8988T (cell line): ENCODE results near the gene F10.
"Not testable (repeated sequence)": the region's sequence is repeated elsewhere in the genome, so short reads cannot be mapped to it uniquely, and the experiment has no call there.

Experiments used
- DNase-seq: peaks from one replicate; pipeline ENCODE4 v3.0.0; 2011

The F10 gene

GRCh38 chr13:113102727-113103126, 19.9 kb upstream of the F10 start:
- DNase-seq: no peak

GRCh38 chr13:113103646-113104045, 19.0 kb upstream of the F10 start:
- no peak for DNase-seq

- no peak for DNase-seq
These were observed 17.3 kb upstream of the F10 start, which contains the start of gene F7 for GRCh38 chr13:113105032-113105920. Gene F7, plus strand, starts transcription at chr13:113105791. Its CDS starts 51 bp downstream, at chr13:113105842.

- DNase-seq: no peak
These were observed 16.6 kb upstream of the F10 start for GRCh38 chr13:113105921-113106452.

- no peak for DNase-seq
These were observed 15.8 kb upstream of the F10 start for GRCh38 chr13:113106711-113107351.

- not testable (repeated sequence) for DNase-seq
These were observed 14.1 kb upstream of the F10 start for GRCh38 chr13:113108521-113108920.

GRCh38 chr13:113109151-113110047, 13.2 kb upstream of the F10 start:
- no peak for DNase-seq

GRCh38 chr13:113110048-113110851, 12.3 kb upstream of the F10 start:
- DNase-seq: no peak

GRCh38 chr13:113110852-113111315, 11.7 kb upstream of the F10 start:
- no peak for DNase-seq

GRCh38 chr13:113111821-113112220, 10.8 kb upstream of the F10 start:
- not testable (repeated sequence) for DNase-seq

GRCh38 chr13:113112475-113112874, 10.1 kb upstream of the F10 start:
- DNase-seq: not testable (repeated sequence)

GRCh38 chr13:113112893-113113845, 9.4 kb upstream of the F10 start:
- DNase-seq: no peak

GRCh38 chr13:113113846-113114271, 8.7 kb upstream of the F10 start:
- no peak for DNase-seq

GRCh38 chr13:113114511-113115362, 7.9 kb upstream of the F10 start:
- DNase-seq: no peak

GRCh38 chr13:113115363-113116205, 7.0 kb upstream of the F10 start:
- no peak for DNase-seq

- no peak for DNase-seq
These were observed 6.3 kb upstream of the F10 start for GRCh38 chr13:113116206-113116800.

- DNase-seq: no peak
These were observed 5.7 kb upstream of the F10 start for GRCh38 chr13:113116871-113117271.

GRCh38 chr13:113117335-113117872, 5.2 kb upstream of the F10 start:
- DNase-seq: peak; percentile 93
